NCI-H187 treated with DMSO at 0.1 percent for 48 hours (cell line): ENCODE measurements around the gene ATP7B.

Experiments
- DNase-seq: peaks from one replicate; lab custom pipeline; 2025; lab: John Stamatoyannopoulos, UW

ATP7B gene

DNA sequence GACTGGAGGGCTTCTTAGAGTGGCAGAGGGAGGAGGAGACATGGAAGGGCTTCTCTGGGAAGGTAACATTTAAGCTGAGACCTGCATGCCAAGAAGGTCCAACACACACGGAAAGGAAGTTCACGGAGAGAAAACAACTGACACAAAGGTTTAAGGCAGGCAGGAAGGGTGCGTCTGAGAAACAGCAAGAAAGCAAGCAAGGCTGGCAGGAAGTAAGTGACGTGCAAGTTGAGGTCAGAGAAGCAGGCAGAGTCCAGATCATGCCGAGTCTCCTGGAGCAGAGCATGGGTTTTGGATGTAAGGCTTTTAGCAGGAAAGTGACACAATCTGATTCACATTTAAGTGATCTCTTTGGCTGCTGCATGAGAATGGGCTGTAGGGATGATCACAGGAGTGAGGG lies 60.5 kb downstream of the ATP7B start:
- no peak for DNase-seq

DNA sequence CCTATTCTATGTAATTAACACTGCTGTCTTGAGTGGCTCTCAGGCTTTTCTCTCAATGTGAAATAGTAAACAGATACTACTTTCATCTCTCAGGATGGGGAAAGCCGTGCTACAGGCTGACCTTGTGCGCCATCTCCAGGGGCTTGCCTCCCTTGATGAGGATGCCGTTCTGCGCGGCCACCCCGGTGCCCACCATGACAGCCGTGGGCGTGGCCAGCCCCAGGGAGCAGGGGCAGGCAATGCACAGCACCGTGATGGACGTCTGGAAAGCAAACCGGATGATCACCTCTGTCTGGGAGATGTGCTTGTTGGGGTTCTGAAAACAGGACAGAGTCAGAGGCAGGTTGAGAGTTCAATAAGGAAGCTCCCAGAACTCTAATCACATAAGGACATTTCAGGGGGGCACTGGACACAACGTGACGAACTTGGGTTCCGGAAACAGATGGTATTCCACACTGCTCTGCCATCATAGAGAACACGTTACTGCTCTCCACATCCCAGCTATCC lies 65.0 kb downstream of the ATP7B start:
- DNase-seq: no peak

DNA sequence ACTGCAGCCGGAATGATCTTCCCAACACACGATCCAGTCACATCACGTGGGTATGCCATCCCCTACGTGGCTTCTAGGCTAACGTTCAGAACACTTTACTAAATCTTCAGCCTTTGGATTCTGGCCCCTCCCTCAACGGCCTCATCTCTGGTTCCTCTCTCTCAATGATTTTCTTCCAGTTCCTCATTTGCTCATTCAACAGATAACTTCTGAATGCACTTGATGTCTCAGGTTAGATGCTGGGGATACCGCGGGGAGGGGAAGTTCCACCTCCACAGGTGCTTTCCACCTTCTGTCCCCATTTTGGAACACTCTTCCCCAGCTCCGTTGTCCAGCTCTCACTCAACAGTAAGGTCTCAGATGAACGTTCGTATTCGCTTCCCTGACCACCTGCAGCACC lies 66.1 kb downstream of the ATP7B start:
- no peak for DNase-seq

DNA sequence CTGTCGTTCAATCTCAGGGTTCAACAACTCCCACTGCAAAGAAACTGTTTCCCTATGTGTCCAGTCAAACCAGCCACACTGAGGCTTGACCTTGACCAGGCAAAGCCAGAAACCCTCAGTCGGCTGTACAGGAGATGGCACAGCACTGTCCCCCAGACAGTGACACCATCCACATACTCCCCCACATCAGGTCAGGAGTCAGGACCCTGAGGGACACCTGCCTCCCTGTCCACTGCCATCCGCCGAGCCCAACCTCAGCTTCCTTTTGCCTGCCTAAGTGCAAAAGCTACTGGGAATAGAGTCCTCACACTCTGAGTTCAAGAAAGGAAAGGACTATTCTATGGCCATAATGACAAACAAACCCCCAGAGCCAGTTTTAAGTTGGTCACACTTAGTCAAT lies 66.8 kb downstream of the ATP7B start:
- DNase-seq: no peak

DNA sequence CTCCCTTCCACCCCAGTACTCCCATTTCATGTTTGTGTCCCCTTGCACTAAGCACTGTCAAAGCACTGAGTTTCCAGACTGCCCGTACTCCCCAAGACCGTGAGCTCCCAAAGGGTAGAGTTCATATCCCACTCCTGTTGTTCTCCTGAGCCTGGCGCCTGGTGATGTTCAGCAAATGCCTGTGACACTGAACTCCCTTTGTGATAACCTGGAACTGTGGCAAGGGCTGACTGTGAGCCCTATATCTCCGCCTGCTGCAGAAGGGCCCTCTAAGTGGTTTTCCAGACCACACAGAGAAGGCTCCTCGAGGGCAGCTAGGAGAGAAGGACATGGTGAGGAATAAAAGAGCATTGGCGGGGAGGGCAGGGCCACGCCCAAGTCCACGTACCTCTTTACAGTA lies 67.5 kb downstream of the ATP7B start:
- DNase-seq: no peak

DNA sequence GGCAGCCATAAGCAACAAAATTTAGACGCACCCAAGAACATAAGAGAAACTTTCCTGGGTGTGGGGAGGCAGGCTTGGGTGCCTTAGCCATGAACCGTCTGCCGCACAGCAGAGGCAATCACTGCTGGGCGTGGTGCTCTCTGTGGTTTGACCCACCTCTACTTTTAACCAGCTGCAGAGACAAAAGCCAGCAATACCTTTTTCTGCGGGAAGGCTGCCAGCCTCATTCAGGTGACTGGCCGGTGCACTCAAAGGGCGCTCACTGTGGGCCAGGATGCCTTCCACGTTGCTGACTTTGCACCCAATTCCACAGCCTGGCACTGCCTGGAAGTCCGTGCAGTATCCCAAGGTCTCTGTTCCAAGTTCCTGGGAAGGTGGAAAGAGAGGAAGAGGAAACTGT lies 69.1 kb downstream of the ATP7B start:
- no peak for DNase-seq

DNA sequence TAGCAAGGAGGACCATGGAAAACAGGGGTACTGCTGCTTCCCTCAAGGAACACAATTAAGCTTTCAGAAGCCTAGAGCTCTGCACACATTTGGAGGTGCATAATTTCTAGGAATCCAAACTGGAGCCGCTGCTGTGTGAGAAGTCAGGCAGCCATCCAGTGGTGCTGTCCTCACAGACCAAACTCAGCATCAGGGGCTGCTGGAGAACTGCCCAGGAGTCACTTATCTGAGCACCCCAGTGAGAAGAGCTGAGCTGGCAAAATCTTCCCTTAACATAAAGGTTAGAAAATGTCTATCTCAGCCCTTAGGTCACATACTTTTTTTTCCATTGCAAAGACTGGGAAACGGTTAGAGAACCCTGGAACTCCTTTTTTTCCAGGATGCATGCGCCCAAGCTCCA lies 72.8 kb downstream of the ATP7B start:
- DNase-seq: no peak

DNA sequence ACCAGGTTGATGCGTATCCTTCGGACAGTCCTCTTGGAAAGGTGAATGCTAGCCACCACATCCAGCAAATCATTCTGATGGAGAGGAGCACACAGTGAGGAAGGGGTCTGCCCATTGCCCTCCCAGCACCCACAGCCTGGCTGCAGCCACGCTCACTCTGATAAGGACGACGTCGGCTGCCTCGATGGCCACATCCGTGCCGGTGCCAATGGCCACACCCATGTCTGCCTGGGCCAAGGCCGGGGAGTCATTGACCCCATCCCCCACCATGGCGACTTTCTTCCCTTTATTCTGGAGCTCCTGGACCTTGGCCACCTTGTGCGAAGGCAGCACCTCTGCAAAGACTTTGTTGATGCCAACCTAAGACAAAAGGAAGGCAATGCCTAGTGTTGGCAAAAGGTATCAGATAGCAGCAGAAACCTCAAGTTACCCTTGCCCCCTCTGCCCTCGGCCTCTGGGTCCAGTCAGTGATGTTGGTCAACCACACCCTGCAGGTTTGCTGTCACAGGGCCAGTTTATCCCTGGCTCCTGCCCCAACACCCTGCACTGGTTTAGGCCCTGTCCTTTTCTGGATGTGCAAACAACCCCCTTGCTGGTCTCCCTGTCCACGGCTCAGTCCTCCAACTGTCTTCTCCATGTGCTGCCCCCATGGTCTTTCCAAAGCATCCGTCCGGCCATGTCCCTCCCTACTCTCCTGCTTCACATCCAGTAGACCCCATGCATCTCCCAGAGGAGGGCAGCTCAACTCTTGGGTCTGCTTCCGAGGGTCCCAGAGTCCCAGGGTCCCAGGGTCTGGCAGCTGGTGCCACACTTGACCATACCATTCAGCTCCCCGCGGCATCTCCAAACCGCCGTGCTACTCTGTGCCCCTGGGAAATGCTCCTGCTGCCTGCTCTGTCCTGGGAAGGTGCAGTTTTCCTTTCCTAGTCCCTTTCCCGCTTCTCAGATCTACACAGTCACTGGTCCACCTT lies 73.6 kb downstream of the ATP7B start:
- no peak for DNase-seq

DNA sequence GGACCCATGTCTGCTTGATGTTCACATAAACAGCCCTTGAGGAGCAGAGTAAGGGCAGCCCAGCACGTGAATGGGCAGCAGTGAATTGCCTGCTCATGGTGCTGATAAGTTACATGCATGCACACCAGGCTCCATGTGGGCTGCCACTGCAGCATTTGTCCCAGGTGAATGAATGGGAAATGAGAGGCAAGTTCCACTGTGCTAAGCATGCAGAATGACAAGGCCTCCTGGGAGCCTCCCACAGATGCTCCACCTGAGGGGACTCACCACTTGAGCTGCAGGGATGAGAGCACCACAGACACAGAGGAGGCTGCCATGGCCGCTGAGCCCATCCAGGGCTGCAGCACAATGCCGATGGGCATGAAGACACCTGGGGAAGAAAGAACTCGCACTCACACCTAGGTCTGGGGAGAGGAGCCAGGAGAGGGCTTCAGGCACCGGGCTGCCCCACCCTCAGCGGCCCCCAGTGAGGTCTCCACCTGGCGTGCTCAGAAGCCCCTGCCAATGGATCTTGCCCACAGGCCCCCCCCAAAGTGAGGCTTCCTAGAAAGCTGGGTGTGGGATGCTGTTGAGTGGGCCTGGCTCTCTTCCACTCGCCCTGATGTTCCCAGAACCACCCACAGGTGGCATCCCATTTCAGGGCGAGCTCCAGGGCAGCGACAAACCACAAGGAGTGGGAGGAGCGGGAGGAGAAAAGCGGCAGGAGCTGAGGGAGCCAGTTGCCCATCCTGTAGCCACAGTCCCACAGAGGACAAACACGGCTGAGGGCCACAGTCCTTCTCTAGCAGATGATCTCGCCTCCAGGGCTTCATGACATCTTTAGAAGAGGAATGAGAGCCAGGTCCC lies 75.7 kb downstream of the ATP7B start:
- DNase-seq: no peak

DNA sequence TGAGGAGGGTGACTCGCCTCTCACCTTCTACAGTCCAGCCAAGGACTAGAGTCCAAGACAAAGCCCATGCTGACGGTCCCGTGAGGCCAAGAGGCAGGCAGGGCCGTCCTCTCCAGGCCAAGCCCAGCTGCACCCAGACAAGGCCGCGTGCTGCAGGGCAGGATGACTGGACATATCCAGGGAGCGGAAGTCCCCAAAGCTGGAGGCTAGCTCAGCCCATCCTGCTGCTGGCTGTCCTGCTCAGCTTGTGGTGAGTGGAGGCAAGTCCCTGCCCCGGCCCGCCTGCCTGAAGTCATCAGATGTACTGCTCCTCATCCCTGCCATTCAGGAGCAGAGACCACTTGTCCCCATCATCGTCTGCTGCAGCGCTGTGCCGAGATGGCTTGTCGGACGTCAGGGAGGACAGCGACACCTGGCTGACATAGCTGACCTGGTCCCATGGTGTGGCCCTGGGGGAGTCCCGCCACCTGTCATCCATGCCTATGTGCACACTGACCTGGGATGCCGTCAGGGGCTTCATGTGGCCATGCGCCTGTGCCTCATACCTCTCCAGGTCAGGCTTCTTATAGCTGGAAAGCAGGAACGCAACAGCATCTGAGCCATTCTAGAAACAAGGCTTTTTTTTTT lies 76.7 kb downstream of the ATP7B start:
- DNase-seq: no peak

DNA sequence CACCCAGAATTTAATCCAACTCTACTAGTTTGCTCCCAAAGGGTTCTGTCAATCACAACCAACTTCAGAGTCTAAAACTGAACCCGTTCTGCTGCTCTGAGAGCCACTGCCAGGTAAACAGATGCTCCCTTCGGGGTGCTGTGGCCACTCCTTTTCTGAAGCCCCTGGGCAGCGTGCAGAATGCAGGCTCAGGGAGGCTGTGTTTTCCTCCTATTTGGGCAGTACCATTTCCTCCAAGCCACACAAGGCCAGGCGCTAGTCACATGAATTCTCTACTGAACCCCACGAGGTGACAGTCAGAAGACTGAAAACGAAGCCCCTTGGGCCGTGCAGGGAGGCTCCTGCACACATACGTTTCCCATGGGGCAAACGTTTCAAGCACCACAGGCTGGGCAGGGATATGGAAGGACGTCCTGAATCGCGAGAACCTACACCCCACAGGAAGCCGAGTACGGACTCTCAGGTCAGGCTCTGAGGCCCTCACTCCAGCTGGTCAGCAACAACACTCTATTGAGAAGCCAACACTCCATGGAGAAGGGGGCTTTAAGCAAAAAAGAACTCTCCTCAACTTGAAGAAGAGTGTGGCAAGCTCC lies 77.7 kb downstream of the ATP7B start:
- no peak for DNase-seq

DNA sequence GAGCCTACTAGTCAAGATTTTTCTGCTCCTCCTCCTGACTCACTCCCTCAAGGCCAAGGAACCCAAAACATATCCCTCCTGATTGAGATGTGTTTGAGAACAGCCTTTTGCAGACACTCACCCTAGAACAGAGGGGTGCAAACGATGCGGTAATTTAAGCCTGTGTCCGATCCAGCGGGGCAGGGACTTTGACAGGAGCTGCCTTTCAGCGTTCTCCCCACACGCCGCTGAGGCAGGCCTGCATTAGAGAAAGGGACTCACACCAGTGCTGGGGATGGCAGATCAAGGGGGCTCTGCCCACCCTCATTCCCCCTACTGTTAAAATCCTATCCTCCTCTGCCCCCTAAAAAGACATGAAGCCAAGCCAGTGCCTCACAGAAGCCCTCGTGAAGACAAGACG lies 79.0 kb downstream of the ATP7B start:
- DNase-seq: no peak

DNA sequence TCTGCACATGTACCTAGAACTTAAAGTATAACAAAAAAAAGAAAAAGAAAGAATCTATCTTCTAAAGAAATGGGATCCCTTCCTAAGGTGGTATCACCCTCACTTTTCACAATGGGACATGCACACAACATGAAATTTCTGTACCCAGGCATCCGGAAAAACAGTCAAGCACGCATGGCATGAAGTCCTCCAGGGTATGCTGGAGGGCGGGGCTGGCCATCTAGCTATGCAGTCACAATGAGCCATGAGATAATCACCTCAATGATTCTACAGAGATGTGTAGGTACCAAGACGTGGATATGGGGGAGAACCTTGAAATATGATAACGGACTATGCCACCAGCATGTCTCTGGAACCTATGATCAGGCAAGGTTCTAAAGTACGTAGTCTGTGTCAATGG lies 79.6 kb downstream of the ATP7B start:
- no peak for DNase-seq

DNA sequence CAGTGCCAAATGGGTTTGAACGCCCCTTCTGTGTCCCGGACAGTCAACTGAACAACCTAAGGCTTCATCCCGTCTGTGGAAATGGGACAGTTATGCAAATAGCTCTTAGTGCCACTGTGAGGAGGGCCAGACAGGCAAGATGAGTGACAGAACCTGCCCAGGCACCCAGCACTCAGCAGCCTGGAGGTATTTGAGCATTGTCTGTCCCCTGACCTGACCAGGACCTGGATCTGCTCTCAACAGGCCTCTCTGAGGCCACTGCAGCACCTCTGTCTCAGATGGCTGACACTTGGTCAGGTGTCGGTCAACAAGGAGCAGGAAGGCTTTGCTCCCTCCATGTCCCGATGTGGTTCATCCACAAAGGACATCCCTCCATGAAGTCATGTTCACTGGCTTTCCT lies 81.6 kb downstream of the ATP7B start:
- DNase-seq: no peak

DNA sequence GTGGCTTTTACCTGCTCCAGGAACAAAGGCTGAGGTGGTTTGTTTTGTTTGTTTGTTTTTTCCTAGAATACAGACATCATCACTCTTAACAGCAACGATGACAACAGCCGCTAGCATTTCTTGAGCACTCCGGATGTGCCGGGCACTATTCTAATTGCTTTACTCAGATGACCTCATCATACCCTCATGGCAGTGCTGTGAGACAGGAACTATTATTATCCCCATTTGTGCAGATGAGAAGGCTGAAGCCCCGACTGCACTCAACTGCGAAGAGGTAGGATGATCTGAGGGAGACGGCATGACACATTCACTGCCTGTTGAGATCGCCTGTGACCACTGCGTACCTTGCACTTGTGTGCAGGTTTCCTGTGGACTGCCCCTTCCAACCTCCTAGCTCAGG lies 83.0 kb downstream of the ATP7B start:
- DNase-seq: no peak

DNA sequence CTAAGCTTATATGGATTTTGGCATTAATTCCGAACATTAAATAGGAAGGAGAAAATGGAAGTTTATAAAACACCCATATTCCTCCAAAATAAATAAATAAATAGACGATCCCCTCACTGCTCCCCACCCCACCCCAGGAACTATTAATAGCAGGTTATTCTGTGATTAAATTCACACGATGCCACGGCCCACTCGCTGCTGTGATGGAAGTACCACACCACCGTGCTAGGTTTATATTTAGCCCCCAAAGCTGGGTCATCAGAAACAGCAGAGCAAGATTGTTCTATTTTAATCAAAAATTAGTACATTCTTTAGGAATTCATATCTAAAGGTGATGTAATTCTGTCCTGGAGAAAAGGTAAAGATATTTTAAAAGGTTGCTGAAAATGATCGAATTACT lies 84.1 kb downstream of the ATP7B start:
- no peak for DNase-seq

DNA sequence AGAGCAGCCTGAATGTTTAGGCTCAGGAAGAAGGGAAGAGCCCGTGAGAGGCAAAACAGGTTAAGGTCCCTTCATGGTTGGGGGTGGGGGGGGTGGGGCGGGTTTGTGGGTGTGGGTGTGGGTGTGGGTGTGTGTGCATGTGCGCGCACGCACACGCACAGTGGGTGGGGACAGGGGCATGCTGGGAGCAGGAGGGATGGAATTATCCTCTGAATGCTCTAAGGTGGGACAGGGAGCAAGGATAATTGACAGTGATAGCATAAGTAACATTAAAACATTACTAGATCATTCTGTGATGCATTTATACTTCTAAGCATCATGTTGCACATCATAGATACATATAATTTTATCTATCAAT lies 84.7 kb downstream of the ATP7B start:
- DNase-seq: no peak

DNA sequence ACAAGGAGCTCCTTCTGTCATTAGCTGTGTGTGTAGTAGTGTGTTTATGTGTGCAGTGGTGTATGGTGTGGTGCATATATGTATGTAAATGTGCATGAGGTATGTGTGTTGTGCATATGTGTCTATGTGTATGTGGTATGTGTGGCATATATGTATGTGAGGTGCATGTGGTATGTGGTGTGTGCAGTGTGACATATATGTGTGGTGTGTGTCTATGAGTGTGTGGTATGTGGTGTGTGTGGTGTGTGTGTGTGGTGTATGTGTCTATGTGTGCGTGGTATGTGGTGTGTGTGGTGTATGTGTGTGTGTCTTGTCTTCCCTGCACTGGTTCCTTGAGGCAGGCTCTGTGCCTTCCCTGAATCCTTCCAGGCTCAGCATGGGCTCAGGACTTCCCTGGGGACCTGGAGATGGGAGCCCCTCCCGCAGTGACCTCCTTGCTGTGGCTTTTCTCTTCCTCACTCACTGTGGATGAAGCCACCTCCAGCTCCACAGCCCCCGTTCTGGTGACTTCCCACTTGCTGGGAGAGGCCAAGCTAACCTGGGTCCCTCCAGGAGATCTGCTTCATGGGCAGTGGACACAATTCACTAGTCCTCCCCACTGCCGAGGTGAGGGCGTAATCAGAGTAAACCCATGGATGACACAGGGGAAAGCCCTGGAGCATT lies 85.3 kb downstream of the ATP7B start:
- DNase-seq: no peak

DNA sequence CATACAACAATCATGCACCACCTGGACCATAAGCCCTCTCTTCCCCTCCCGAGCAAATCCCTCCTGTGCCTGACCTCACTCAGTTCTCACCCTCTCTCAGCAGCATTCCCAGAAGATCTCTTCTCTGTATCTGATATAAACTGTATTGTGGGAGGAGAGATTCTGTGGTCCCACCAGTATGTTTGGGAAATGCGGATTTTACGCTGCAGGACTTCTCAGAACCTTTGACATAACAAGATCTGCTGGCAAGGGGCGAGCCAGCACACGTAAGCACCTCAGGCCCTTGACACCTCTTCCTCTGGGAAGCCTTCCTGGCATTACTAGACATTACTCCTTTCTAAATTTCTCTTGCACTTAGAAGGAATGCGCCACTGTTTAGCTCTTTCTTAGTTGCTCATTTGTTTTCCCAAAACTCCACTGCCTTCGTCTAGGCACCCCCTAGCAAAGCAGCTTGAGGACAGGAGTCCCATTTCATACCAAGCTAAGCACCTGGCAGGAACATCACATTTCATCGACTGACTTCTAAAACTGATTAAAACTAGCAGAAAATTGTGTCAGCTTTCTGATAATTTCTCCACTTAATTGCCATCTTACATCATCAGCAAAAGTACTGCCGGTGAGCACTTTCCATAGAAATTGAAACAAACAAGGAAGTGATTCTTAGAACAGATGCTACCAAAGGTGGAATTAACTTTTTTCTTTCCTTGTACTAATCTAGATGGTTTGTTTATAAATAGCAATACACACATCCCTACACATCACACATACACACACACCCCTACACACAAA lies 86.3 kb downstream of the ATP7B start:
- DNase-seq: no peak

DNA sequence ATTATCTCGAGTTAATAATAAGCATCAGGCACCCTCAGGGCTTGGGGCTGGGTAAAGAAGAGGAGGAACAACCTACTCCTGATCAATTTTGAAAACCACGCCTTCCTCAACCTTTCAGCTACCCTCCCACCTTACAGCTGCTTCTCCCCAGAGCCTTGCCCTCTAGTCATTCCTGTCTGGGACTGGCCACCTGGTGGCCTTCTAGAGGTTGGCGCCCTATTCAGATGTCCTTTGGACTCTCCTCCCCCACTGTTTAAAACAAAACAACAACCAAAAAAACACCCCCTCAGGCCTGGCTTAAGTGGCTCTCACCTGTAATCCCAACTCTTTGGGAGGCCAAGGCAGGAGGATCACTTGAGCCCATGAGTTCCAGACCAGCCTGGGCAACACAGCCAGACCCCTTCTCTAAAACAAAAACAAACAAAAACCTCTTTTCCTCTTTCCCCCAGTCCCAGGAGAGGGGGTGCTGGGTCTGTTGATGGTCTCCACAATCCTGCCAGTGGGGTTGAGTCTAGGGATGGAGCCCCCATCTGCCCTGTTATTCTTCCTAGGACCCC lies 87.2 kb downstream of the ATP7B start:
- DNase-seq: no peak
